ENCODE data around the gene EPN1.
"Not testable (repeated sequence)": the region's sequence is repeated elsewhere in the genome, so short reads cannot be mapped to it uniquely, and the experiment has no call there.

EPN1 gene

DNA sequence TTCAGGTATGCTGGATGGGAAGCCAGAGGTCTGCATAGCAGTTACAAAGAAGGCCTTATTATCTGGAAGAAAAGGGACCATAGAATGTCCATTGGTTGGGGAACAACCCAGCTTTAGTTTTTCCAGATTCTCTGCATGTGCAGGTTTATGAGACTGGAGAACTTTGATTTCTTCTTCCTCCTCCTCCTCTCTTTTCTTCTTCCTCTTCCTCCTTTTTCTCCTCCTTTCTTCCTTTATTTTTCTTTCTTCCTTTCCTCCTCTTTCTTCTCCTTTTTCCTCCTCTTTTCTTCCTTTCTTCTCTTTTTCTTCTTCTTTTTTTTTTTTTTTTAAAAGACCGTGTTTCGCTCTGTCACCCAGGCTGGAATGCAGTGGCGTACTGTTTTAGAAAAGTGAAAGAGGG lies 30.9 kb downstream of the EPN1 start:
- Histone ChIP-seq H3K4me3 (ENCODE audit: low read depth, low read length) (no peak overlapping the region), H3K27me3 (ENCODE audit: insufficient read depth, low read length) (no peaks in the 10 kb centered on the region), H3K4me1 (ENCODE audit: control insufficient read depth, insufficient read depth, low read length, unreplicated experiment) (no peaks in the 10 kb centered on the region), H3K27ac (ENCODE audit: low read depth, low read length) (no peak overlapping the region), H3K36me3 (ENCODE audit: insufficient read depth, low read length) (peaks cover 4% of the 10 kb centered on the region; the same call in 1 of the 2 replicates), H2AFZ (ENCODE audit: low read length, unreplicated experiment) (no peak overlapping the region), H3K79me2 (ENCODE audit: control insufficient read depth, insufficient read depth, low read length, unreplicated experiment) (no peaks in the 10 kb centered on the region)

DNA sequence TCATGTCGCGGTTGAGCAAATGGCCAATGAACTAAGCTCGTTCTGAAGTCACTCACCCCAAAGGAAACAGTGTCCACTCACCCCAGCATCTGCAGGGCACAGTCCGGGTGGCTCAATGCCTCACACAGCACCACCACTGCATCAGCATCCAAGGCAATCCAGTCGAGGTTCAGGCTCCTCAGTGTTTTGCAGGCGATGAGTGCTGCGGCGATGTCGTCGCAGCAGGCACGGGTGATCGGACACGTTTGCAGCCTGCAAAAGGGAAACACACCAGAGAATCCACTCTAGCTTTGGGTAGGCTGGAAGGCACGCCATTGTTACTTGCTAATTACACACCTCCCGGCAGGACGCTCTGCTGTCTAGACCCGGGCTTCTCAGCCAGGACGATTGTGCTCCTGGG lies 36.7 kb downstream of the EPN1 start:
- Histone ChIP-seq H3K27ac (ENCODE audit: low read depth, low read length) (no peak overlapping the region), H3K27me3 (ENCODE audit: insufficient read depth, low read length) (no peaks in the 10 kb centered on the region), H3K36me3 (ENCODE audit: insufficient read depth, low read length) (no peaks in the 10 kb centered on the region), H3K4me1 (ENCODE audit: control insufficient read depth, insufficient read depth, low read length, unreplicated experiment) (no peaks in the 10 kb centered on the region), H3K4me3 (ENCODE audit: low read depth, low read length) (no peak overlapping the region), H3K79me2 (ENCODE audit: control insufficient read depth, insufficient read depth, low read length, unreplicated experiment) (no peaks in the 10 kb centered on the region), H2AFZ (ENCODE audit: low read length, unreplicated experiment) (no peak overlapping the region)

DNA sequence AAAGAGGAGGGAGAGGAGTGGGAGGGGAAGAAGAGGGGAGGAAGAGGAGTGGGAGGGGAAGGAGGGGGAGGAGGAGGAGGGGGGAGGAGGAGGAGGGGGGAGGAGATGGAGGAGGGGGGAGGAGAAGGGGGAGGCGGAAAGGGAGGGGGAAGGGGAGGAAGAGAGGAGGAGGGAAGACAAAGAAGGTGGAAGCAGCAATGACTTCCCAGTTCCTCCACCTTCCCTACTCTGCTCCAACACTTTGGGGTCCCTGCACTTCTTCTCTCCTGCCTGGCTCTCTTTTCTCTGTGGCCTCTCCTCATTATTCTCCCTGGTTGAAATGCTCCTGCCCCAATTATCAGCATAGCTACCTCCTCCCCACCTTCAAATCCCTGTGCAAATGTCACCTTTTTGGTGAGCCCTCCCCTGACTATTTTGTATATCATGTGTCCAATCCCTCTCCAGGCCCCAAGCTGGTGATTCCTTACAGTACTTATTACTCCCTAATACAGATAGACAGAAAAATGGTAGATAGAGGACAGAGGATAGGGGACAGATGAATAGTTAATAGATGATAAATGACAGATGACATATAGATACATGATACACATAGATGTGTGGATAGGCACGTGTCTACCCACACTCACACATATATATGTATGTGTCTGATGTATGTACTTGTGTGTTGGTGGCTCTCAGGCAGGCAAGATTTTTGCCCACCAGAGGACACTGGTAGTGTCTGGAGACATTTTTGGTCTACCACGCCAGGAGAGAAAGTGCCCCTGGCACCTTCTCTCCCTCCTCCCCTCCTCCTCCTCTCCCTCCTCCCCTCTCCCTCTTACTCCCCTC lies 38.0 kb downstream of the EPN1 start:
- no peaks in the 10 kb centered on the region for H3K27me3 ChIP-seq (ENCODE audit: insufficient read depth, low read length)
- no peak overlapping the region for H3K4me3 ChIP-seq (ENCODE audit: low read depth, low read length)
- H3K36me3 ChIP-seq (ENCODE audit: insufficient read depth, low read length) = no peaks in the 10 kb centered on the region
- H3K4me1 ChIP-seq (ENCODE audit: control insufficient read depth, insufficient read depth, low read length, unreplicated experiment) = no peaks in the 10 kb centered on the region
- no peak overlapping the region for H2AFZ ChIP-seq (ENCODE audit: low read length, unreplicated experiment)
- no peak overlapping the region for H3K27ac ChIP-seq (ENCODE audit: low read depth, low read length)
- H3K79me2 ChIP-seq (ENCODE audit: control insufficient read depth, insufficient read depth, low read length, unreplicated experiment) = no peaks in the 10 kb centered on the region

DNA sequence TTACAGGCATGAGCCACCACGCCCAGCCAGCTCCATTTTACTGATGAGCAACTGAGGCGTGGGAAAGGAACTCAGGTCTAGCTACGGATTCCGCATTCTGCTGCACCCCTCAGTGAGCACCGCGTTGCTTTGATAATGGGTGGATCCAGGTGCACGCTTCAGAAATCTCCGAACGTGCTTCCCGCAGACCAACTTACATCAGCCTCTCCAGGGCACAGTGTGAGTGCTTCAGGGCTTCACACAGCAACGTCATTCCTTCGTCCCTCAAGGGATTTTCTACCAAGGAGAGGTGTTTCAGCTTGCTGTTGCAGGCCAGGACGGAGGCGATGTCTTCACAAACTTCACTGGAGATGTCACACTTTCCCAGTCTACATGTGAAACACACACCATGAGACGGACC lies 41.5 kb downstream of the EPN1 start:
- H3K27me3 ChIP-seq (ENCODE audit: insufficient read depth, low read length) = 0 out of 2 replicates have a peak, but pooled peaks cover 2% of the 10 kb centered on the region
- no peak overlapping the region for H3K27ac ChIP-seq (ENCODE audit: low read depth, low read length)
- no peaks in the 10 kb centered on the region for H3K36me3 ChIP-seq (ENCODE audit: insufficient read depth, low read length)
- no peaks in the 10 kb centered on the region for H3K4me1 ChIP-seq (ENCODE audit: control insufficient read depth, insufficient read depth, low read length, unreplicated experiment)
- no peak overlapping the region for H3K4me3 ChIP-seq (ENCODE audit: low read depth, low read length)
- H2AFZ ChIP-seq (ENCODE audit: low read length, unreplicated experiment) = no peak overlapping the region
- H3K79me2 ChIP-seq (ENCODE audit: control insufficient read depth, insufficient read depth, low read length, unreplicated experiment) = no peaks in the 10 kb centered on the region

DNA sequence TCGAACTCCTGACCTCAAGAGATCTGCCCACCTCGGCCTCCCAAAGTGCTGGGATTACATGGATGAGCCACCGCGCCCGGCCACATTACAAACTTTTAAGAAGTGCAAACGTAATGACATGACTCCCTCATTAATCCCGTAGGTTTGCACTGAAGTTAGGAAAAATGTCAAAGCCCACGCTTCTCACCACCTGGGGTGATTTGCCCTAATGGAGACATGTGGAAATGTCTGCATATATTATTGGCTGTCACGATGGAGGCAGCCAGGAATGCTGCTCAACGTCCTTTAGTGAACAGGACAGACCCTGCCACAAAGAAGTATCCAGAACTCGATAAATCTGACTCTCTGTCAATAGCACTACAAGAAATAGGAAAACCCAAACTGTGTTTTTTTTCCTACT lies 42.2 kb downstream of the EPN1 start:
- no peak overlapping the region for H3K4me3 ChIP-seq (ENCODE audit: low read depth, low read length)
- H3K79me2 ChIP-seq (ENCODE audit: control insufficient read depth, insufficient read depth, low read length, unreplicated experiment) = no peaks in the 10 kb centered on the region
- no peaks in the 10 kb centered on the region for H3K4me1 ChIP-seq (ENCODE audit: control insufficient read depth, insufficient read depth, low read length, unreplicated experiment)
- H3K36me3 ChIP-seq (ENCODE audit: insufficient read depth, low read length) = no peaks in the 10 kb centered on the region
- H3K27ac ChIP-seq (ENCODE audit: low read depth, low read length) = no peak overlapping the region
- 0 out of 2 replicates have a peak, but pooled peaks cover 2% of the 10 kb centered on the region for H3K27me3 ChIP-seq (ENCODE audit: insufficient read depth, low read length)
- no peak overlapping the region for H2AFZ ChIP-seq (ENCODE audit: low read length, unreplicated experiment)

DNA sequence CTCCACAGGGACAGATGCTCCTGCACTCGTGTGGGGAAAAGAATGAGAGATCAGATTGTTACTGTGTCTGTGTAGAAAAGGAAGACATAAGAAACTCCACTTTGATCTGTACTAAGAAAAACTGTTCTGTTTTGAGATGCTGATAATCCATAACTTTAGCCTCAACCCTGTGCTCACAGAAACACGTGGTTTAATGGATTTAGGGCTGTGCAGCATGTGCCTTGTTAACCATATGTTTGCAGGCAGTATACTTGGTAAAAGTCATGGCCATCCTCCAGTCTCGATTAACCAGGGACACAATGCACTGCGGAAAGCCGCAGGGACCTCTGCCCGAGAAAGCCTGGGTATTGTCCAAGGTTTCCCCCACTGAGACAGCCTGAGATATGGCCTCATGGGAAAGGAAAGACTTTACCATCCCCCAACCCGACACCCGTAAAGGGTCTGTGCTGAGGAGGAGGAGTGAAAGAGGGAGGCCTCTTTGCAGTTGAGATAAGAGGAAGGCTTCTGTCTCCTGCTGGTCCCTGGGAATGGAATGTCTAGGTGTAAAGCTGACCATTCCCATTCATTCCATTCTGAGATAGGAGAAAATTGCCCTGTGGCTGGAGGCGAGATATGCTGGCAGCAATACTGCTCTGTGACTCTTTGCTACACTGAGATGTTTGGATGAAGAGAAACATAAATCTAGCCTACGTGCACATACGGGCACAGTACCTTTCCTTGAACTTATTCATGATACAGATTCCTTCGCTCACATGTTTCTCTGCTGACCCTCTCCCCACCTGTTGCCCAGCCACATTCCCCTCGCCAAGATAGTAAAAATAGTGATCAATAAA lies 43.1 kb downstream of the EPN1 start:
- not testable (repeated sequence) for H2AFZ ChIP-seq (ENCODE audit: low read length, unreplicated experiment); H3K79me2 ChIP-seq (ENCODE audit: control insufficient read depth, insufficient read depth, low read length, unreplicated experiment); H3K4me1 ChIP-seq (ENCODE audit: control insufficient read depth, insufficient read depth, low read length, unreplicated experiment); H3K4me3 ChIP-seq (ENCODE audit: low read depth, low read length); H3K27me3 ChIP-seq (ENCODE audit: insufficient read depth, low read length); H3K36me3 ChIP-seq (ENCODE audit: insufficient read depth, low read length); H3K27ac ChIP-seq (ENCODE audit: low read depth, low read length)

DNA sequence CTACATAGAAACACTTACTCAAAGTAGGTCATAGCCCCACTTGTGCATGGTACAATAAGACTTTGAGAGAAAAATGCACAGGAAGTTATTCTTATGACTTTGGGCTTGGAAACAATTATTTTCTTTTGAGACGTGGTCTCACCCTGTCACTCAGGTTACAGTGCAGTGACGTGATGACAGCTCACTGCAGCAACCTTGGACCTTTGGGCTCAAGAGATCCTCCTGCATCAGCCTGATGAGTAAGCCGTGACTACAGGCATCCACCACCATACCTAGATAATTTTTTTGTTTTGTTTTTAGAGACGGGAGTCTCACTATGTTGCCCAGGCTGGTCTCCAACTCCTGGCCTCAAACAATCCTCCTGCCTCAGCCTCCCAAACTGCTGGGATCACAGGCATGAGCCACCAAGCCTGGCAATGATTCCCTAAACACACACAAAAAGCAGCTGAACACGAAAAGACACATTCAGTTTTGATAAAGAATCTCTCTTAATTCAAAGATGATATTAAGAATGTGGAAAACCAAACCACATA lies 45.3 kb downstream of the EPN1 start:
- H3K79me2 ChIP-seq (ENCODE audit: control insufficient read depth, insufficient read depth, low read length, unreplicated experiment) = no peaks in the 10 kb centered on the region
- H2AFZ ChIP-seq (ENCODE audit: low read length, unreplicated experiment) = no peak overlapping the region
- H3K27me3 ChIP-seq (ENCODE audit: insufficient read depth, low read length) = 0 out of 2 replicates have a peak, but pooled peaks cover 2% of the 10 kb centered on the region
- no peak overlapping the region for H3K27ac ChIP-seq (ENCODE audit: low read depth, low read length)
- H3K4me1 ChIP-seq (ENCODE audit: control insufficient read depth, insufficient read depth, low read length, unreplicated experiment) = no peaks in the 10 kb centered on the region
- no peaks in the 10 kb centered on the region for H3K36me3 ChIP-seq (ENCODE audit: insufficient read depth, low read length)
- H3K4me3 ChIP-seq (ENCODE audit: low read depth, low read length) = no peak overlapping the region

DNA sequence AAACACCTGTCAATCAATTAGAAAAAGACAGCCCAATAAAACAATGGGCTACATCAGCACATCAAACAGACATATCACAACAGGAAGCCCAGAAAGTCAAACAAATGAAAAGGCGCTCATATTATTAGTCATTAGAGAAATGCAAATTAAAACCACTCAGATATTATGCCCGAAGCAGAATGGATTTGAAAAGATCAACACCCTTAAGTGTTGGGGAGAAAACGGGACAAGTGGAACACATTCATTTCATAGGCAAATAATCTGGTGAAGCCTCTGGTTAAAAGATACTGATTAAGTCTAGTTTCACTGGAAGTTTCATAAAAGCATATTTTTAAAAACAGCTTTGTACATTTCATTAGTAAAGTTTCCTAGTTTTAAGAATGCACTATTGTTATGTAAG lies 45.8 kb downstream of the EPN1 start:
- Histone ChIP-seq H3K27ac (ENCODE audit: low read depth, low read length) (no peak overlapping the region), H2AFZ (ENCODE audit: low read length, unreplicated experiment) (no peak overlapping the region), H3K27me3 (ENCODE audit: insufficient read depth, low read length) (0 out of 2 replicates have a peak, but pooled peaks cover 2% of the 10 kb centered on the region), H3K79me2 (ENCODE audit: control insufficient read depth, insufficient read depth, low read length, unreplicated experiment) (no peaks in the 10 kb centered on the region), H3K4me1 (ENCODE audit: control insufficient read depth, insufficient read depth, low read length, unreplicated experiment) (no peaks in the 10 kb centered on the region), H3K36me3 (ENCODE audit: insufficient read depth, low read length) (no peaks in the 10 kb centered on the region), H3K4me3 (ENCODE audit: low read depth, low read length) (no peak overlapping the region)

DNA sequence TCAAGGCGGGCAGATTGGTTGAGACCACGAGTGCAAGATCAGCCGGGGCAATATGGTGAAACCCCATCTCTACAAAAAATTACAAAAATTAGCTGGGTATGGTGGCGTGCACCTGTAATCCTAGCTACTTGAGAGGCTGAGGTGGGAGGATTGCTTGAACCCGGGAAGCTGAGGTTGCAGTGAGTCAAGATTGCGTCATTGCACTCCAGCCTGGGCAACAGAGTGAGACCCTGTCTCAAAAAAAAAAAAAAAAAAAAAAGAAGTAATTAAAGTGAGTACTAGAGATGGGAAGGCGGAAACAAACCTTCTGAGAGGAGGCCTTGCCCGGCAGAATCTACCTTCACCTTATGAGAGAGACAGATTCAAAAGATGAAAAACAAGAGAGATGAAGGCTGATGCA lies 48.5 kb downstream of the EPN1 start:
- Histone ChIP-seq H3K79me2 (ENCODE audit: control insufficient read depth, insufficient read depth, low read length, unreplicated experiment) (no peaks in the 10 kb centered on the region), H3K4me1 (ENCODE audit: control insufficient read depth, insufficient read depth, low read length, unreplicated experiment) (no peaks in the 10 kb centered on the region), H3K36me3 (ENCODE audit: insufficient read depth, low read length) (no peaks in the 10 kb centered on the region), H2AFZ (ENCODE audit: low read length, unreplicated experiment) (no peak overlapping the region), H3K4me3 (ENCODE audit: low read depth, low read length) (no peak overlapping the region), H3K27me3 (ENCODE audit: insufficient read depth, low read length) (0 out of 2 replicates have a peak, but pooled peaks cover 2% of the 10 kb centered on the region), H3K27ac (ENCODE audit: low read depth, low read length) (no peak overlapping the region)

DNA sequence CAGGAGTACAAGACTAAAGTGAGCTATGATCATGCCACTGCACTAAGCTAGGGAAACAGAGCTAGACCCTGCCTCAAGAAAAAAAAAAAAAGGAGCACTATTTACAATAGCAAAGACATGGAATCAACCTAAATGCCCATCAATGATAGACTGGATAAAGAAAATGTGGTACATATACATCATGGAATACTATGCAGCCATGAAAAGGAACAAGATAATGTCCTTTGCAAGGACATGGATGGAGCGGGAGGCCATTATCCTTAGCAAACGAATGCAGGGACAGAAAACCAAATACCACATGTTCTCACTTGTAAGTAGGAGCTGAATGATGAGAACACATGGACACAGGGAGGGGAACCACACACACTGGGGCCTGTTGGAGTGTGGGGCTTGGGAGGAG lies 55.4 kb downstream of the EPN1 start:
- H3K27ac ChIP-seq (ENCODE audit: low read depth, low read length); H3K4me3 ChIP-seq (ENCODE audit: low read depth, low read length); H3K27me3 ChIP-seq (ENCODE audit: insufficient read depth, low read length); H3K79me2 ChIP-seq (ENCODE audit: control insufficient read depth, insufficient read depth, low read length, unreplicated experiment); H3K36me3 ChIP-seq (ENCODE audit: insufficient read depth, low read length); H3K4me1 ChIP-seq (ENCODE audit: control insufficient read depth, insufficient read depth, low read length, unreplicated experiment); H2AFZ ChIP-seq (ENCODE audit: low read length, unreplicated experiment): not testable (repeated sequence)

Data from ACC112 (cell line).